ENCODE results near the gene VCX.
"Not testable (repeated sequence)": the region's sequence is repeated elsewhere in the genome, so short reads cannot be mapped to it uniquely, and the experiment has no call there.

VCX gene

DNA sequence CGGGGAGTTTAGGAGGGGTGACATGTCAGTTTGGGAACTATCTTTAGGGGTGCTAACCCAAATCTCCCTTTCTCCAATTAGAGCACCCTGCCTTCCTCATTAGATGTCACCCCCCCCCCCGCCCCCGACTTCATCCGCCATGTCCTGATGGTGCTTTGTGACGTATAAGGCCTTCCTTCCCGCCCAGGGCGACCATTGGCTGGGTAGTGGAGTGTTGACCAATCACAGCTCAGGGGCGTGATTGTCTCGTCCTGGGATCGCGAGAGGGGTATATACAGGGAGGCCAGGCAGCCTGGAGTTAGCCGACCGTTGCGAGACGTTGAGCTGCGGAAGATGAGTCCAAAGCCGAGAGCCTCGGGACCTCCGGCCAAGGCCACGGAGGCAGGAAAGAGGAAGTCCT, at the start of gene VCX:
TSS of gene VCX (plus strand) at position 301 of the 400 bp plus-strand sequence. CDS start at position 334, 33 bp downstream.
- not testable (repeated sequence) for DNase-seq (ENCODE audit: low read depth)

DNA sequence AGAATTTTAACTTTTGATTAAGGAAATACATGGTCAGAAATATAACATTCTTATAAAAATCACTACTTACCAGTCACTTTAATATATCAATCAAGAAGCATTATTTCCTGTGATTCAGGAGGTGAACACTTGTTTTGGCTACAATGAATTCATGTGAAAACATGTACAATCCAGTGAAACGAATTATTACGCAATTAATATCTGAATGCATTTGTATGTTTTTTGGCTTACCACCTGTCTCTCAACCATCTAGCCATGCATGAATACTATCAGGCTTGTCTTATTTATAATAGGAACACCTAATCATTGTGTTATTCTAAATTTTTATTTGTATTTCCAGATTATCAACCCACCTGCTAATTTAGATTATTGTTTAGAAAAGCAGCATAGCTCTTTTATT, 44.6 kb upstream of the VCX start:
- no peak for DNase-seq (ENCODE audit: low read depth)

DNA sequence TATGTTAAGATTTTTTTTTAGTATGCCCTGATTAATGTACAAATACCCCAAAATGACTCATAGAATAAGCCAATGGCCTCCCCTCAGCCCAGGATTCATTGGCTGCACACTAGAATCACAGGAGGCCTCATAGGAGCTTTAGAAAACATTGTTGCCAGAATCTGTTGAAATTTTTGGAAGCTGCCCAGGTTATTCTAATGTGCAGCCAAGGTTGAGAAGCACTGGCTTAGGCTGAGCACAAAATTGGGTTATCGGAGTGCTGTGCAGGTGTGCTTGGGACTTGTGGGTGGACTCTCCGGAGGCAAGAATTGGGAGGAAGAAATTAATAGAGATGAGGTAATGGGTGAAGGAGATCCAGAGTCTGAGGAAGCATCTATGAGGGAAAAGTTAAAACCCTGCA, 41.3 kb upstream of the VCX start:
- no peak for DNase-seq (ENCODE audit: low read depth)

DNA sequence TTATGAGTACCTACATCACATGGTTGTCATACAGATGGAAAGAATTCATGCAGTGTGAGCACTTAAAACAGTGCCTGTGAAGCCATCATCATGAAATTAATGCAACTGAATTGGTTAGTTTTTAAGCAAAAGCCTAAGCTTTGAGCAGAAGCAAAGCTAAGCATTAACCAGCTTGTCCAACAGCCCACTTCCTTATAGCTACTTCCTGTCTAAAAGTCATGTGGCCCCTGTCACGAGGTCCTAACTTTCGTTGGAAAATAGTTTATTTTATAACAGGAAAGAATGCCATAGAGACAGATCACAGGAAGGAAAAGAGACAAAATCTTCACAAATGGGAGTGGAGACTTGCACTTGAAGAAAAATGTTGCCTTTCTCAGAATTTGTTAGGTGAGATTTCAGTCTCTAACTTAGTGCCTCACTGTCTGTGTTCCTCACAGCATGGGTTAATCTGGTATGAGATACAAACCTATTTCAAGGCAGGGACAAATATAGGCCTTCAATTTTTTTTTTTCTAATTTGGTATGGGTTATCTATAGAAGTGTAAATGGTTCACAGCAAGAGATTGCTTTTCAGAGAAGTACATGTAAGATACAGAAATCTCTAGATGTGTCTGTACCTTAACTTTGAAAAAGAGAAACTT, 27.7 kb upstream of the VCX start:
- DNase-seq (ENCODE audit: low read depth): no peak

DNA sequence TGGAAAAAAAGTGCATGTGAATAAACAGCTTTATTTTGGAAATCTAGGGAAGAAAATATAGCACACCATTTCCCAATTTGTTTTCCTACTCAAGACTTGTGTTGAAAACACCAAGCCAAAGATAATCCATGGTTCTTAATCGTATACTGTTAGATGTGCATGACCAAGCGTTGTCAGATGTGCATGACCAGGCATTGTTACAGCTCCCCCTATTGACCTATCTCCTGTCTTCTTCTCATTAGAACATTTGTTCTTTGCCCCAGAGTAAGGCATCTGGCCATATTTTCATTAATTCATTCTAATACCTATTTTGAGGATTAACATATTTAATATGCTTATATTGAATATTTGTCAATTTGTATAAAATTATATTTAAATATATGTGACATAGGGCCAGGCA, 14.4 kb upstream of the VCX start:
- DNase-seq (ENCODE audit: low read depth): no peak

DNA sequence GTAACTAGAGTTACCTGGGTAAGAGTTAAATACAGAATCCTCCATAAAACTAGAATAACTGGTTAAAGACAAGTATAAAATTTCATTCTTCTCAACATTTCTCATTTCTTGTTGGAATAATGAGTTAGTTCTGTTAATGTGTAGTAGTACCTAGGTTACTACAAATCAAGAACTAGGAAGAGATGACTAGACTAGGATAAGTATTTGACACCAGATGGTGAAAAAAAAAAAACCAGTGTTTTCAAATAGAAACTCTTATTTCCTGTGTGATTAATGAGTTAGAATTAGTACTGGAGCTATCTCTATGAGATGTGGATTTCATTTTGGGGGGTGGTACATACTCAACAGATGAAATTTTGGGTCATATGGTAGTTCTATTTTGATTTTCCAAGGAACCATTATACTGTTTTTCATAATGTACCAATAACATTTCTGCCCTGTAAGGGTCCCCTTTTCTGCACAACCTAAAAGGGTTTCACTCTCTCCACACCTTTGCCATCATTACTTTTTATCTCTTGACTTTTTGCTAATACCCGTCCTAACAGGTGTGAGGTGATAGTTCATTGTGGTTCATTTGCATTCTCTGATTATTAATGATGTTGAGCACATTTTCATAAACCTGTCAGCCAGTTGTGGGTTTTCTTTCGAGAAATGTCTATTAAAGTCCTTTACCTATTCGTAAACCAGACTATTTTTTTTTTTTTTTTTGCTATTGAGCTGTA, 1.7 kb upstream of the VCX start:
- DNase-seq (ENCODE audit: low read depth): no peak

DNA sequence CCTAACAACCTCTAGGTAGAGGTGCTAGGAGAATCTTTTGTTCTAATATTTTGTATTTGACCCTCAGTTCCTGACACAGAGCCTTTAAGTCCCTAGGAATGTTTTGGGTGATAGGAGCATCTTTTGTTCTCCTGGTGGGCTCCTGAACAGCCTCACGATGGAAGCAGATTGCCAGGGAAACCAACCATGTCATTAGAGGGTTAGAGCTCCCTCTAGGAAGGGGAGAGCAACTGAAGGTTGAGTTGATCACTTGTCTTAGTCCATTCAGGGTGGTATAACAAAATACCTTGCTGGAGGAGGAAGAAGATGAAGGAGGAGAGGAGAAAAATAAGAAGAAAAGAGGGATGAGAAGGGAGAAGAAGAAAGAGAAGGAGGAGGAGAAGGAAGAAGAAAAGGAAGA, 9.2 kb downstream of the VCX start:
- DNase-seq (ENCODE audit: low read depth): no peak

DNA sequence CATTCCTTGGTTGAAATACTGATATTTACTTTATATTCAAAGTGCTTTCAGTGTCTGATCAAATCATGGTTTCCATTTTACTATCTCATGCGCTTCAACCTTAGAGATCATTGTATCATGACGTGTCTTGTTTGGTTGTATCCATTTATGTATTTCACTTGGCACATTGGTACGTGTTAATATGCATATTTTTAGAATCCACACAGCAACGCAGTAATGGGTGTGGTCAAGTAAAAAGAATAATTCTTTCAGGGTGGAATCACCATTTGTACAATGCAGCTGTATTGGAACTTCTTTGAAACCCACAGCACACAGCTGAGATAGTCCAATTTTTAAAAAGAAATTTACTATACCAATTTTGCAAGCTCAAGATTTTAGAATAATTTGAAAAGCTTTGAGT, 29.1 kb downstream of the VCX start:
- DNase-seq (ENCODE audit: low read depth): no peak

DNA sequence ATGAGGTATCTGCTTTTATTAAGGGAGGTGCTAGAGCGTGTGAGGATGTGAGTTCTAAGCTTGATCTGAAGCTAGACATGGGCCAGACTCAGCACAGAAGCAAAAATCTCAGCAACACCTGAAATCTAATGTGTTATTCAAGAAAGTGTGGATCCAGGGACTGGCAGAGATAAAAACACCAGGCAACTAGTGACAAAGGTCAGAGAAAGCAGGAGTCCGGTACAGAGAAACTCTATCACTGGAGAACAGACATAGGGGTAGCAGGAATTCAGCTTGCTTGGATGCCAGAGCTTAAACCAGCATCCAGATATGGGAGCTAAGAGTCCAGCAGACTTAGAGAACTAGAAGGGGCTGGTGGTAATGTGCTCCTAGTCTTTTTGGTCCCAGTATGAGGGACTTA, 34.0 kb downstream of the VCX start:
- DNase-seq (ENCODE audit: low read depth): no peak

DNA sequence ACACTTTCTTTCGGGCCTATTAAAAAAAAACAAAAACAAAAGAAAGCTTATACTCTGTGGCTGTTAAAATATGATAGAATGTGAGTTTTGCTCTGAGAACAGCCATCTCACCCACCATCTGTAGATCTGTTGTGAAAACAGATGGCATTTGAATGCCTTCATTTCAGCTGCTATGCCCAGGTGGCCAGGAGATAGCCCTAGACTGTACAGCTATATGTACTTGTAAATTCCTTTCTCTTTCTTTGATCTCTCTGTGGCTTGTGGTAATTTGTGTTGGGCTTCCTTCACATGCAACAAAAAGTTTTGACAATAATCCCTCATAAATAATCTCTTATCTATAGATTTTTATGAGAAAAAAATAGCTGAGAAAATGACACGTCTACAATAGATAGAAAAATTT, 46.2 kb downstream of the VCX start:
- no peak for DNase-seq (ENCODE audit: low read depth)

DNA sequence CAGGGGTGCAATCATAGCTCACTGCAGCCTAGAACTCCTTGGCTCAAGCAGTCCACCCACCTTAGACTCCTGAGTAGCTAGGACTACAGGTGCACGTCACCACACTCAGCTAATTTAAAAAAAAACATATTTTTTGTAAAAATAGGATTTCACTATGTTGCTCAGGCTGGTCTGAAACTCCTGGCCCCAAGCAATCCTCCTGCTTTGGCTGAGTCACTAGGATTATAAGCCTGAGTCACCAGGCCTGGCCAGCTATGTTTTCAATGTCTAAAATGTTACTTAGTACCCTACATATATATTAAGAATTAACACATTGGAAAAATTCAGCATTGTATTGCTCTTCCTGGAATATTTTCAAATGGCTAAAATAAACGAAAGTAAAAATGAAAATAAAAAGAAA, 46.7 kb downstream of the VCX start:
- no peak for DNase-seq (ENCODE audit: low read depth)

DNA sequence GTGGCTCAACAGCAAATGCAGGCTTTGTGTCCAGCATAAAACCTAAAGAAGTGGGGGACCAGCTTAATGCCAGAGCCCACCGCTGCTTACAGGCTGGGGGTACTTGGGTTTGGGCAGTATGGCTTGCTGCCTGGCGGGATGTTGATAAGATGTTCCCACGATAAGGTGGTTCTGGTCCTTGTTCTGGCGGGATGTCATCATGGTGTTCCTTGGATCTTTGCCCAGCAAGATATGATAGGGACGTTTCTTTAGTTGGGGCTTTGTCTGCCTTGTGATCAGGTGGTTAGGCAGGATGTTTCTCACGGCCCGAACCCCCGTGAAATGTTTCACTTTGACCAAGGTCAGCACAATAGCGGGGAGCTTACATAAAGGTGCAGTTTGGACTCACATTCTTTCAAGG, 49.0 kb downstream of the VCX start:
- DNase-seq (ENCODE audit: low read depth): no peak

All from stimulated activated CD8-positive, alpha-beta memory T cell treated with anti-CD3 and anti-CD28 coated beads, Interleukin-7, amount 100 ng/mL, for 24 hours (primary cell).